ENCODE results near the gene DHRS9. TPM values are rescaled to one million over a fixed set of nuclear protein-coding genes. Genes with fewer than 3 reads are reported as not detected.
A peak's percentile ranks its signal among the peaks of the same experiment; 100 is the strongest.

DHRS9 gene
- total RNA-seq, 2 donors from 2014 or later: 0.32 to 0.34 TPM

GRCh38 chr2:169065422-169065821 lies 3.9 kb upstream of the DHRS9 start:
- H3K27ac ChIP-seq: no peak overlapping the region
- no peak for DNase-seq (ENCODE audit: low spot score)
- H3K27me3 ChIP-seq (replicated peaks; ENCODE audit: insufficient read depth): no peaks in the 10 kb centered on the region
- H3K36me3 ChIP-seq: no peaks in the 10 kb centered on the region
- H3K9me3 ChIP-seq: no peaks in the 10 kb centered on the region
- WGBS: 28% methylated on average over 1 of the region's 1 CpG
- intact Hi-C loops (cut with DNase I): no loop called here
- no peaks in the 10 kb centered on the region for H3K4me1 ChIP-seq (replicated peaks)
- no peak overlapping the region for H3K4me3 ChIP-seq
- TF ChIP-seq POLR2AphosphoS5 (IDR thresholded peaks at IDR 0.05): no peak
- TF ChIP-seq, protein P1, sequence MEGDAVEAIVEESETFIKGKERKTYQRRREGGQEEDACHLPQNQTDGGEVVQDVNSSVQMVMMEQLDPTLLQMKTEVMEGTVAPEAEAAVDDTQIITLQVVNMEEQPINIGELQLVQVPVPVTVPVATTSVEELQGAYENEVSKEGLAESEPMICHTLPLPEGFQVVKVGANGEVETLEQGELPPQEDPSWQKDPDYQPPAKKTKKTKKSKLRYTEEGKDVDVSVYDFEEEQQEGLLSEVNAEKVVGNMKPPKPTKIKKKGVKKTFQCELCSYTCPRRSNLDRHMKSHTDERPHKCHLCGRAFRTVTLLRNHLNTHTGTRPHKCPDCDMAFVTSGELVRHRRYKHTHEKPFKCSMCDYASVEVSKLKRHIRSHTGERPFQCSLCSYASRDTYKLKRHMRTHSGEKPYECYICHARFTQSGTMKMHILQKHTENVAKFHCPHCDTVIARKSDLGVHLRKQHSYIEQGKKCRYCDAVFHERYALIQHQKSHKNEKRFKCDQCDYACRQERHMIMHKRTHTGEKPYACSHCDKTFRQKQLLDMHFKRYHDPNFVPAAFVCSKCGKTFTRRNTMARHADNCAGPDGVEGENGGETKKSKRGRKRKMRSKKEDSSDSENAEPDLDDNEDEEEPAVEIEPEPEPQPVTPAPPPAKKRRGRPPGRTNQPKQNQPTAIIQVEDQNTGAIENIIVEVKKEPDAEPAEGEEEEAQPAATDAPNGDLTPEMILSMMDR (IDR thresholded peaks at IDR 0.05): no peak
- no peak for TF ChIP-seq POLR2A (IDR thresholded peaks at IDR 0.05)

- intact Hi-C loops (cut with DNase I): no loop called here
These were observed 3.4 kb upstream of the DHRS9 start for GRCh38 chr2:169065864-169066517.

GRCh38 chr2:169066897-169067296 lies 2.5 kb upstream of the DHRS9 start:
- intact Hi-C loops (cut with DNase I): no loop called here
- TF ChIP-seq POLR2AphosphoS5 (IDR thresholded peaks at IDR 0.05): peak; percentile 14
- TF ChIP-seq POLR2A (IDR thresholded peaks at IDR 0.05): no peak
- TF ChIP-seq, protein P1 (IDR thresholded peaks at IDR 0.05): no peak
- no peaks in the 10 kb centered on the region for H3K27me3 ChIP-seq (replicated peaks; ENCODE audit: insufficient read depth)
- DNase-seq (ENCODE audit: low spot score): no peak
- 33% methylated on average over 1 of the region's 1 CpG for WGBS
- H3K9me3 ChIP-seq: no peaks in the 10 kb centered on the region
- no peaks in the 10 kb centered on the region for H3K36me3 ChIP-seq
- H3K27ac ChIP-seq: no peak overlapping the region
- H3K4me1 ChIP-seq (replicated peaks): no peaks in the 10 kb centered on the region
- no peak overlapping the region for H3K4me3 ChIP-seq

More at GRCh38 chr2:169065864-169066517, 3.4 kb upstream of the DHRS9 start:
- Histone ChIP-seq H3K4me3 (no peak overlapping the region), H3K36me3 (no peaks in the 10 kb centered on the region), H3K27ac (no peak overlapping the region), H3K27me3 (replicated peaks; ENCODE audit: insufficient read depth) (no peaks in the 10 kb centered on the region), H3K9me3 (no peaks in the 10 kb centered on the region), H3K4me1 (replicated peaks) (no peaks in the 10 kb centered on the region)
- TF ChIP-seq POLR2AphosphoS5 (IDR thresholded peaks at IDR 0.05) (no peak), POLR2A (IDR thresholded peaks at IDR 0.05) (no peak)
- TF ChIP-seq, protein P1 (IDR thresholded peaks at IDR 0.05): no peak
- no peak for DNase-seq (ENCODE audit: low spot score)
- WGBS: 84% methylated on average over 2 of the region's 2 CpGs

DNA sequence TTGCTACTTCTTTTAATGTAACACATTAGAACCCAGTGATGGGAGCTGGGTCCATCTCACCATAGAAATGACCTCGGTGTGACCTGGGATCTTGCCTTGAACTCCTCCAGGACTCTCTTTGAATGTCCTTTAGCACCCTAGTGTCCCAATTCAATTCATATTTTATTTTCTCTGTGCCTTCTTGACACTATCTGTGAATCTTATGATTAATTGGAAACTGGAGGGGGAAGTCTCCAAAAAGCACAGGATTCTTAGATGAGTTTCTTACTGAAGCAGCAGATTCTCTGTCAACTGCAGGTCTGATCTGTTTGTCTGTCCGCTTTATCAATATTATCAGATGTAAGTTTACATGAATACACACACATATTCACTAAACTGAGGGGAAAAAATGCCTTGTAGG lies 470 bp downstream of the DHRS9 start:
- DNase-seq (ENCODE audit: low spot score): no peak
- H3K27ac ChIP-seq: no peak overlapping the region
- WGBS: 98% methylated on average over 2 of the region's 2 CpGs

More for the DNA sequence above, 470 bp downstream of the DHRS9 start:
- Histone ChIP-seq H3K4me1 (replicated peaks) (no peaks in the 10 kb centered on the region), H3K36me3 (no peaks in the 10 kb centered on the region), H3K27me3 (replicated peaks; ENCODE audit: insufficient read depth) (no peaks in the 10 kb centered on the region), H3K4me3 (no peak overlapping the region), H3K9me3 (no peaks in the 10 kb centered on the region)
- intact Hi-C loops (cut with DNase I): no loop called here
- TF ChIP-seq POLR2A (IDR thresholded peaks at IDR 0.05) (no peak), POLR2AphosphoS5 (IDR thresholded peaks at IDR 0.05) (no peak)
- TF ChIP-seq, protein P1 (IDR thresholded peaks at IDR 0.05): no peak
